ENCODE data around the gene RBM47.

Gene RBM47

GRCh38 chr4:40486534-40486933 is 143.1 kb downstream of the RBM47 start:
- no peak for TF ChIP-seq YY1 (IDR thresholded peaks at IDR 0.05; ENCODE audit: low read depth)
- TF ChIP-seq, protein P1, sequence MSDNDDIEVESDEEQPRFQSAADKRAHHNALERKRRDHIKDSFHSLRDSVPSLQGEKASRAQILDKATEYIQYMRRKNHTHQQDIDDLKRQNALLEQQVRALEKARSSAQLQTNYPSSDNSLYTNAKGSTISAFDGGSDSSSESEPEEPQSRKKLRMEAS (IDR thresholded peaks at IDR 0.05): no peak
- TF ChIP-seq TCF12 (IDR thresholded peaks at IDR 0.05; ENCODE audit: low read depth): no peak
- no peak for TF ChIP-seq TAF1 (IDR thresholded peaks at IDR 0.05; ENCODE audit: low read depth)
- TF ChIP-seq NFIC (IDR thresholded peaks at IDR 0.05): no peak
- TF ChIP-seq TEAD4 (IDR thresholded peaks at IDR 0.05): no peak
- TF ChIP-seq, protein P2, sequence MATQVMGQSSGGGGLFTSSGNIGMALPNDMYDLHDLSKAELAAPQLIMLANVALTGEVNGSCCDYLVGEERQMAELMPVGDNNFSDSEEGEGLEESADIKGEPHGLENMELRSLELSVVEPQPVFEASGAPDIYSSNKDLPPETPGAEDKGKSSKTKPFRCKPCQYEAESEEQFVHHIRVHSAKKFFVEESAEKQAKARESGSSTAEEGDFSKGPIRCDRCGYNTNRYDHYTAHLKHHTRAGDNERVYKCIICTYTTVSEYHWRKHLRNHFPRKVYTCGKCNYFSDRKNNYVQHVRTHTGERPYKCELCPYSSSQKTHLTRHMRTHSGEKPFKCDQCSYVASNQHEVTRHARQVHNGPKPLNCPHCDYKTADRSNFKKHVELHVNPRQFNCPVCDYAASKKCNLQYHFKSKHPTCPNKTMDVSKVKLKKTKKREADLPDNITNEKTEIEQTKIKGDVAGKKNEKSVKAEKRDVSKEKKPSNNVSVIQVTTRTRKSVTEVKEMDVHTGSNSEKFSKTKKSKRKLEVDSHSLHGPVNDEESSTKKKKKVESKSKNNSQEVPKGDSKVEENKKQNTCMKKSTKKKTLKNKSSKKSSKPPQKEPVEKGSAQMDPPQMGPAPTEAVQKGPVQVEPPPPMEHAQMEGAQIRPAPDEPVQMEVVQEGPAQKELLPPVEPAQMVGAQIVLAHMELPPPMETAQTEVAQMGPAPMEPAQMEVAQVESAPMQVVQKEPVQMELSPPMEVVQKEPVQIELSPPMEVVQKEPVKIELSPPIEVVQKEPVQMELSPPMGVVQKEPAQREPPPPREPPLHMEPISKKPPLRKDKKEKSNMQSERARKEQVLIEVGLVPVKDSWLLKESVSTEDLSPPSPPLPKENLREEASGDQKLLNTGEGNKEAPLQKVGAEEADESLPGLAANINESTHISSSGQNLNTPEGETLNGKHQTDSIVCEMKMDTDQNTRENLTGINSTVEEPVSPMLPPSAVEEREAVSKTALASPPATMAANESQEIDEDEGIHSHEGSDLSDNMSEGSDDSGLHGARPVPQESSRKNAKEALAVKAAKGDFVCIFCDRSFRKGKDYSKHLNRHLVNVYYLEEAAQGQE (IDR thresholded peaks at IDR 0.05; ENCODE audit: low read depth): no peak
- no peak for TF ChIP-seq USF1 (IDR thresholded peaks at IDR 0.05)
- no peak for TF ChIP-seq ZBTB7A (IDR thresholded peaks at IDR 0.05; ENCODE audit: low read depth)
- TF ChIP-seq RAD21 (IDR thresholded peaks at IDR 0.05; ENCODE audit: low read depth): no peak
- TF ChIP-seq FOXM1 (IDR thresholded peaks at IDR 0.05; ENCODE audit: borderline replicate concordance, low read depth): no peak
- no peak for TF ChIP-seq CREB1 (IDR thresholded peaks at IDR 0.05; ENCODE audit: low read depth)
- no peak for TF ChIP-seq CEBPB (IDR thresholded peaks at IDR 0.05)
- no peak for TF ChIP-seq EGR1 (IDR thresholded peaks at IDR 0.05)
- no peak for TF ChIP-seq EP300 (IDR thresholded peaks at IDR 0.05; ENCODE audit: borderline replicate concordance)

DNA sequence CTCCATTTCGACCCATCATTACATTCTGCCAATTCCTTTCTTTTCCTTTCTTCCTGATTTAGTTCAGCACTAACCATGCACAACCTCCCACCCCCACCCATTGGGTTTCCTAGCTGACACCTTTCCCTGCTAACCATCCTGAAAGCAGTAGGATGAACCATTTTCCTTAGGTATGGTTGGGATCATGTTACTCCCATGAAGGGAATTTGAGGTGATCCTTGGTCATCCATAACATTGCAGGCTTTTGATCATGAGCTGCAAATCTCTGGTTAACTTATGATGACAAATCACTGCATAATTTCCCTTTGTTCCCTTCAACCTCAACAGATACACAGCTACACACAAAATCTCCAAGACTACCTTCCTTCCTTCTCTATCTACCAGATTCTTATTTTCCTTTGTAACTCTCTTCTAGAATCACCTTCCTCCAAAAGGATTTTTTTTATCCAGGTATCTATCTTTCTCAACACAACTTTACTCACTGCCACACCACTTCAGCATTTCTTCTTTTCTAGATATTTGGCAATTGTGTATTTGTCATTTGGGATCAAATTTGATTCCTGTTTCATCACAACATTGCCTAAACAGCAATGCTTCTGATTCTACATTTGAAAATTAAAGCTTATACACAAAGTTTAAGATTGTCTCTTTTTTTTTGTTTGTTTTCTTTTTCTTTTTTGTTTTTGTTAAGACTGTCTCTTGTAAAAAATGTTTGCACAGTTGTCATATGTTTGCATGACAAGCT is 145.1 kb downstream of the RBM47 start:
- TF ChIP-seq FOXM1 (IDR thresholded peaks at IDR 0.05; ENCODE audit: borderline replicate concordance, low read depth) (no peak), TCF12 (IDR thresholded peaks at IDR 0.05; ENCODE audit: low read depth) (no peak), EGR1 (IDR thresholded peaks at IDR 0.05) (no peak), NFIC (IDR thresholded peaks at IDR 0.05) (no peak), TAF1 (IDR thresholded peaks at IDR 0.05; ENCODE audit: low read depth) (no peak), USF1 (IDR thresholded peaks at IDR 0.05) (no peak), EP300 (IDR thresholded peaks at IDR 0.05; ENCODE audit: borderline replicate concordance) (no peak), CEBPB (IDR thresholded peaks at IDR 0.05) (no peak), RAD21 (IDR thresholded peaks at IDR 0.05; ENCODE audit: low read depth) (no peak), CREB1 (IDR thresholded peaks at IDR 0.05; ENCODE audit: low read depth) (no peak), ZBTB7A (IDR thresholded peaks at IDR 0.05; ENCODE audit: low read depth) (no peak), TEAD4 (IDR thresholded peaks at IDR 0.05) (no peak), YY1 (IDR thresholded peaks at IDR 0.05; ENCODE audit: low read depth) (no peak)
- TF ChIP-seq, protein P1 (IDR thresholded peaks at IDR 0.05): no peak
- TF ChIP-seq, protein P2 (IDR thresholded peaks at IDR 0.05; ENCODE audit: low read depth): no peak

DNA sequence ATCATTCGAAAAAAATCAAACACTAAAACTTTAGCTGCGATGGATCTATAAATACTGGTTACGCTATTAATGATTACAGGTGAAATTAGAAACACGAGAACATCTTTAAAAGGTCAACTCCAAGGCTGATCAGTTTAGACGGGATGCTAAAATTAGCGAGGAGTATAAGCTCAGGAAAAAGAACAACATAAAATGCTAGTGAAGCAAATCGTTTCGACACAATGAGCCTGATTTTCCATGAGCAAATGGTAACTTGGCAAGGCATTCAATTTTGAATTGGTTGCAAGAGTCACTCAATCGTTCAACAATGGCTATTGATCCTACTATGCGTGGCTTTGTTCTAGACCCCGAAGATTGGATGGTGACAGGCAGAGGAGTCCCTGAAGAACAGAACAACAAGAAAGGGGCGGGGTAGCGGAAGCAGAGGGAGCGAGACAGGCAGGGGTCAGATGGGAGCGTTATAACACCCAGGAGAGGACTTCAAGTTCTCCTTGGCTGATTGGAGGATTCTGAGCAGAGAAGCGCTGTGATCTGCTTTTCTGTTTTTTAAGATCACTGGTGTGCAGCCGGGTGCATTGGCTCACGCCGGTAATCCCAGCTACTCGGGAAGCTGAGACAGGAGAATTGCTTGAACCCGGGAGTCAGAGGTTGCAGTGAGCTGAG is 146.5 kb downstream of the RBM47 start:
- TF ChIP-seq EGR1 (IDR thresholded peaks at IDR 0.05): no peak
- no peak for TF ChIP-seq YY1 (IDR thresholded peaks at IDR 0.05; ENCODE audit: low read depth)
- TF ChIP-seq CREB1 (IDR thresholded peaks at IDR 0.05; ENCODE audit: low read depth): no peak
- no peak for TF ChIP-seq CEBPB (IDR thresholded peaks at IDR 0.05)
- TF ChIP-seq RAD21 (IDR thresholded peaks at IDR 0.05; ENCODE audit: low read depth): no peak
- no peak for TF ChIP-seq FOXM1 (IDR thresholded peaks at IDR 0.05; ENCODE audit: borderline replicate concordance, low read depth)
- TF ChIP-seq, protein P1 (IDR thresholded peaks at IDR 0.05): no peak
- TF ChIP-seq, protein P2 (IDR thresholded peaks at IDR 0.05; ENCODE audit: low read depth): no peak
- TF ChIP-seq TAF1 (IDR thresholded peaks at IDR 0.05; ENCODE audit: low read depth): no peak
- no peak for TF ChIP-seq ZBTB7A (IDR thresholded peaks at IDR 0.05; ENCODE audit: low read depth)
- no peak for TF ChIP-seq EP300 (IDR thresholded peaks at IDR 0.05; ENCODE audit: borderline replicate concordance)
